ENCODE data around the gene ZBTB16.
A peak's percentile ranks its signal among the peaks of the same experiment; 100 is the strongest.

The ZBTB16 gene

DNA sequence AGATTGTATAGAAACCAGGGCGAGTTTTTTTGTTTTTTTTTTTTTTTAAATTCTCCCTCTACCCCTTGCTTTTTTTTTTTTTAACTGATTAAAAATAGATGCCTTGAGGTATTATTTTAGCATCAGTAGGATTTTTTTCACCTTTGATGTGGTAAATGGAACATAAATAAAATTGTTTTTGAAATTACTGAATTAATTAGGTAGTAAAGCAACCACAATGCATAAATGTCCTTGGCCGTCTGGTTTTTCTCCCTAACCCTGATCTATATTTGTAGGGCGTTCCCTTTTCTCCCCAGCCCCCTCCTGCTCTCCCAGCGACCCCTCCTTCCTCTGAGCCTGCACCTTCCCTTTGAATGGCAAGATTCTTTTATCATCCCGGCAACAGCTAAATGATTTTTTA is 107.8 kb downstream of the ZBTB16 start:
- H3K4me1 ChIP-seq (ENCODE audit: low read depth, poor library complexity, severe bottlenecking), result peaks cover 46% of the 10 kb centered on the region
- H3K9ac ChIP-seq, result no peak overlapping the region
- H3K4me2 ChIP-seq, result peak overlapping the region; percentile 63; the same call in 1 of the 2 replicates
- no peak overlapping the region for H3K4me3 ChIP-seq (IDR thresholded peaks at IDR 0.05; ENCODE audit: insufficient read depth, low read depth, low read length)
- TF ChIP-seq, protein P1, sequence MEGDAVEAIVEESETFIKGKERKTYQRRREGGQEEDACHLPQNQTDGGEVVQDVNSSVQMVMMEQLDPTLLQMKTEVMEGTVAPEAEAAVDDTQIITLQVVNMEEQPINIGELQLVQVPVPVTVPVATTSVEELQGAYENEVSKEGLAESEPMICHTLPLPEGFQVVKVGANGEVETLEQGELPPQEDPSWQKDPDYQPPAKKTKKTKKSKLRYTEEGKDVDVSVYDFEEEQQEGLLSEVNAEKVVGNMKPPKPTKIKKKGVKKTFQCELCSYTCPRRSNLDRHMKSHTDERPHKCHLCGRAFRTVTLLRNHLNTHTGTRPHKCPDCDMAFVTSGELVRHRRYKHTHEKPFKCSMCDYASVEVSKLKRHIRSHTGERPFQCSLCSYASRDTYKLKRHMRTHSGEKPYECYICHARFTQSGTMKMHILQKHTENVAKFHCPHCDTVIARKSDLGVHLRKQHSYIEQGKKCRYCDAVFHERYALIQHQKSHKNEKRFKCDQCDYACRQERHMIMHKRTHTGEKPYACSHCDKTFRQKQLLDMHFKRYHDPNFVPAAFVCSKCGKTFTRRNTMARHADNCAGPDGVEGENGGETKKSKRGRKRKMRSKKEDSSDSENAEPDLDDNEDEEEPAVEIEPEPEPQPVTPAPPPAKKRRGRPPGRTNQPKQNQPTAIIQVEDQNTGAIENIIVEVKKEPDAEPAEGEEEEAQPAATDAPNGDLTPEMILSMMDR (conservative IDR thresholded peaks at IDR 0.05; ENCODE audit: low read depth, low read length), result no peak
- H3K79me2 ChIP-seq (ENCODE audit: insufficient read depth, low read depth), result no peaks in the 10 kb centered on the region
- no peak overlapping the region for H2AFZ ChIP-seq (ENCODE audit: low read depth)
- H3K27me3 ChIP-seq (ENCODE audit: insufficient read depth, low read depth), result no peaks in the 10 kb centered on the region
- no peaks in the 10 kb centered on the region for H4K20me1 ChIP-seq (ENCODE audit: insufficient read depth)
- no peak overlapping the region for H3K27ac ChIP-seq
- no peaks in the 10 kb centered on the region for H3K36me3 ChIP-seq (ENCODE audit: insufficient read depth)

DNA sequence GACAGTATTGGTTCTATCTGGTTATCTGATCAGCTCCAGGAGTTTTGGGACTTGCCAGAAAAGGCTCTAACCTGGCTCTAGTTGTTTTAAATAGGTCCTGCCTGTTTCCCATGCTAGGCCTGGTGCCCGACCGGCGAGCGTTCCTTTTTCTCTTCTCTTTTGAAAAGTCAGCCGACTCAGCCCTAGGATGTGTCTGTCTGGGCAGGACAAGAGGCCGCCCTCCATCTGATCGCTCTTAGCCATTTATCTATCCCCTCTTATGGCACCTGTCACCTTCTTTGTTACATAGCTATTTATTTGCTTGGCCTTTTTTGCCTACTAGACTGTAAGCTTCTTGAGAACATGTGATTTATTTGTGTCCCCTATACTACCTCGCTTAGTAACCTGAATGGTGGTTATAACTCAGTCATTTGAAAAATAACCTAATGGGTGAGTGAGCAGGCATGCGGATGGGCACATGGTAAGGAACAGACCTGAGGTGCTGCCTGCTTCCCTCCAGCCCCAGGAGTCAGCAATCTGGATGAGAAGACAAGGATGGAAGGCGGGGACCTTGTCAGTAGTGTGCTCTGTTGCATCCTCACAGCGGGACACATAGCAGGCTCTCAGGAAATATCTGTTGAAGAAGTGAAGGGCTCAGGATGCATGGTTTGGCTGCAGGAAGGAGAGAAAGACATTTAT is 108.4 kb downstream of the ZBTB16 start:
- Histone ChIP-seq H3K4me2 (peak overlapping the region; percentile 63; the same call in 1 of the 2 replicates), H3K9ac (no peak overlapping the region), H3K79me2 (ENCODE audit: insufficient read depth, low read depth) (no peaks in the 10 kb centered on the region), H3K27me3 (ENCODE audit: insufficient read depth, low read depth) (no peaks in the 10 kb centered on the region), H4K20me1 (ENCODE audit: insufficient read depth) (no peaks in the 10 kb centered on the region), H3K36me3 (ENCODE audit: insufficient read depth) (no peaks in the 10 kb centered on the region), H2AFZ (ENCODE audit: low read depth) (no peak overlapping the region), H3K4me1 (ENCODE audit: low read depth, poor library complexity, severe bottlenecking) (peaks cover 51% of the 10 kb centered on the region), H3K4me3 (IDR thresholded peaks at IDR 0.05; ENCODE audit: insufficient read depth, low read depth, low read length) (no peak overlapping the region), H3K27ac (no peak overlapping the region)
- TF ChIP-seq, protein P1 (conservative IDR thresholded peaks at IDR 0.05; ENCODE audit: low read depth, low read length), result no peak

DNA sequence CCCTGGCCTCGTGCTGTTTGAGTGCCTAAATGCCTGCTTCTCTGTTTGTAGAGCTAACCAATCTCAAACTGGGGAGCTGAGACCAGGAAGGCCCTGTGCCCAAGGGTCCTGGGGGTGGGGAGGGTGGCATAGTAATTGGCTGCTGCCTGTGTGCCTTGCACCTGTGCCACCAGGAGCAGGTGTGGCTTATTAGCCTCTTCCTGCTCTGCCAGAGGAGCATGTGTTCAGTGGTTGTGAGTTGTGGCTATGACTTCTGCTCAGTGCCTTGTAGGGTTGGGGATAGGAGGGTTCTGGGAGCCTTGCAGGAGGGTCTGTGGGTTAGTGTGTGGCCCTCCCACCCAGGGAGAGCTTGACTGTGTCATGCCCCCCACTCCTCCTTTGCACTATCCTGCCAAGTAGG is 109.2 kb downstream of the ZBTB16 start:
- H3K9ac ChIP-seq, result no peak overlapping the region
- H4K20me1 ChIP-seq (ENCODE audit: insufficient read depth), result no peaks in the 10 kb centered on the region
- no peak overlapping the region for H3K27ac ChIP-seq
- H3K79me2 ChIP-seq (ENCODE audit: insufficient read depth, low read depth), result no peaks in the 10 kb centered on the region
- no peaks in the 10 kb centered on the region for H3K27me3 ChIP-seq (ENCODE audit: insufficient read depth, low read depth)
- TF ChIP-seq, protein P1 (conservative IDR thresholded peaks at IDR 0.05; ENCODE audit: low read depth, low read length), result no peak
- H3K4me1 ChIP-seq (ENCODE audit: low read depth, poor library complexity, severe bottlenecking), result peaks cover 58% of the 10 kb centered on the region
- H3K36me3 ChIP-seq (ENCODE audit: insufficient read depth), result no peaks in the 10 kb centered on the region
- no peak overlapping the region for H2AFZ ChIP-seq (ENCODE audit: low read depth)
- peak overlapping the region; percentile 63; the same call in 1 of the 2 replicates for H3K4me2 ChIP-seq
- no peak overlapping the region for H3K4me3 ChIP-seq (IDR thresholded peaks at IDR 0.05; ENCODE audit: insufficient read depth, low read depth, low read length)

DNA sequence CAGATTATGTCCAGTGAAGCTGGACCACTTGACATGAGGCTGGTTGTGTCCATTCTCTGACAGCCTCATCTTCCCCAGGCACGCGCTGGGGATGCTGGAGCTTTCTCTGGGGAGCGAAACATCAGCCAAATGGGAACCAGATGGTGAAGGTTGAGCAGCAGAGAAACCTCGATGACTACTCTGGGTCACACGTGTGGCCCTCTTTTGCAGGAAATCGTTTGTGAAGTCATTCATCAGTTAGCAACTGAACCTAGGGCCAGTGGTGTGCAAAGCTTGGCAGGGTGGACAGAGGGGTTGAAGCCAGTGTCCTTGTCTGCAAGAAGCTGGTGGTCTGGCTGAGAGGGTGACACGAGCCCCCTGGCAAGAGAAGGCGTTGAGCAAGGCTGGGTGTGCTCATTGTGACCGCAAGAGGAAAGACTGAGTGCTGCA is 109.8 kb downstream of the ZBTB16 start:
- H3K79me2 ChIP-seq (ENCODE audit: insufficient read depth, low read depth), result no peaks in the 10 kb centered on the region
- H3K9ac ChIP-seq, result no peak overlapping the region
- H2AFZ ChIP-seq (ENCODE audit: low read depth), result no peak overlapping the region
- peaks cover 65% of the 10 kb centered on the region for H3K4me1 ChIP-seq (ENCODE audit: low read depth, poor library complexity, severe bottlenecking)
- no peaks in the 10 kb centered on the region for H4K20me1 ChIP-seq (ENCODE audit: insufficient read depth)
- no peak overlapping the region; the same call in 1 of the 2 replicates for H3K4me2 ChIP-seq
- TF ChIP-seq, protein P1 (conservative IDR thresholded peaks at IDR 0.05; ENCODE audit: low read depth, low read length), result no peak
- H3K36me3 ChIP-seq (ENCODE audit: insufficient read depth), result no peaks in the 10 kb centered on the region
- H3K27me3 ChIP-seq (ENCODE audit: insufficient read depth, low read depth), result no peaks in the 10 kb centered on the region
- no peak overlapping the region for H3K27ac ChIP-seq
- H3K4me3 ChIP-seq (IDR thresholded peaks at IDR 0.05; ENCODE audit: insufficient read depth, low read depth, low read length), result no peak overlapping the region
